GM23338 (cell line): ENCODE results near the gene R3HDM2. TPM values are rescaled to one million over a fixed set of nuclear protein-coding genes. Genes with fewer than 3 reads are reported as not detected.

Source experiments
- ATAC-seq: fragments of 200-7000 bp; cut with Tn5 transposase; 3 replicates; pipeline ENCODE4 v1.9.1; 2020
- DNase-seq: peaks from one replicate; pipeline ENCODE4 v3.0.0-alpha.2; 2015; ENCODE audit warnings: low spot score
- H2AFZ ChIP-seq: fragments of 200-600 bp; sonication (generic); 2 replicates; pipeline ENCODE4 v1.8.0; 2016; ENCODE audit warnings: antibody characterized with exemption, mild to moderate bottlenecking, moderate library complexity
- H3F3A ChIP-seq: fragments of 200-600 bp; sonication (generic); replicated peaks from 2 replicates; pipeline ENCODE4 v1.8.0; 2017; ENCODE audit warnings: antibody characterized with exemption, mixed run types, low read depth
- H3K27ac ChIP-seq: fragments of 200-600 bp; sonication (generic); 2 replicates; pipeline ENCODE4 v1.6.1; 2016; ENCODE audit warnings: low read depth
- H3K27me3 ChIP-seq: fragments of 200-600 bp; sonication (generic); 2 replicates; pipeline ENCODE4 v1.8.0; 2016; ENCODE audit warnings: mild to moderate bottlenecking, mixed run types, moderate library complexity; ENCODE audit not compliant: insufficient read depth
- H3K36me3 ChIP-seq: fragments of 200-600 bp; sonication (generic); 2 replicates; pipeline ENCODE4 v1.8.0; 2016; ENCODE audit warnings: mild to moderate bottlenecking; ENCODE audit not compliant: insufficient read depth
- H3K4me1 ChIP-seq: fragments of 200-600 bp; sonication (generic); 2 replicates; pipeline ENCODE4 v1.8.0; 2016; ENCODE audit warnings: mild to moderate bottlenecking, moderate library complexity; ENCODE audit not compliant: insufficient read depth
- H3K4me2 ChIP-seq: fragments of 200-600 bp; sonication (generic); 2 replicates; pipeline ENCODE4 v1.7.1; 2017; ENCODE audit warnings: mixed run types
- H3K4me3 ChIP-seq: fragments of 200-600 bp; sonication (generic); 2 replicates; pipeline ENCODE4 v1.6.1; 2016; ENCODE audit warnings: mixed run types
- H3K79me2 ChIP-seq: fragments of 200-600 bp; sonication (generic); replicated peaks from 2 replicates; pipeline ENCODE4 v1.8.0; 2017; ENCODE audit warnings: mild to moderate bottlenecking; ENCODE audit not compliant: insufficient read depth
- H3K9me2 ChIP-seq: fragments of 200-600 bp; sonication (generic); 2 replicates; pipeline ENCODE4 v1.8.0; 2017; ENCODE audit not compliant: insufficient read depth
- H4K20me1 ChIP-seq: fragments of 200-600 bp; sonication (generic); replicated peaks from 2 replicates; pipeline ENCODE4 v1.8.0; 2017; ENCODE audit warnings: mild to moderate bottlenecking; ENCODE audit not compliant: insufficient read depth
- H3K27ac Mint-ChIP-seq: 2 replicates; pipeline ENCODE4 v1.8.0; 2020; ENCODE audit warnings: inconsistent platforms, mild to moderate bottlenecking, moderate library complexity, mixed read lengths
- H3K27me3 Mint-ChIP-seq: 3 replicates; pipeline ENCODE4 v1.8.0; 2022; ENCODE audit warnings: low read depth, mild to moderate bottlenecking, moderate library complexity, mixed read lengths, inconsistent platforms; ENCODE audit not compliant: insufficient read depth, poor library complexity
- H3K36me3 Mint-ChIP-seq: 3 replicates; pipeline ENCODE4 v1.8.0; 2021; ENCODE audit warnings: low read depth, mild to moderate bottlenecking, inconsistent platforms, moderate library complexity, mixed read lengths
- H3K4me1 Mint-ChIP-seq: 3 replicates; pipeline ENCODE4 v1.8.0; 2020; ENCODE audit warnings: mild to moderate bottlenecking, inconsistent platforms, mixed read lengths
- H3K4me3 Mint-ChIP-seq: 3 replicates; pipeline ENCODE4 v1.8.0; 2021; ENCODE audit warnings: moderate library complexity, mild to moderate bottlenecking, inconsistent platforms, mixed read lengths
- H3K9me3 Mint-ChIP-seq: 3 replicates; pipeline ENCODE4 v1.8.0; 2020; ENCODE audit warnings: moderate library complexity, mild to moderate bottlenecking, inconsistent platforms, mixed read lengths
- CREB1 ChIP-seq: fragments of 250-450 bp; sonication (Bioruptor Pico); IDR thresholded peaks from 2 replicates; pipeline ENCODE4 v1.5.0; 2020; ENCODE audit warnings: low read depth, mild to moderate bottlenecking, moderate library complexity
- ETS1 ChIP-seq: IDR thresholded peaks from 2 replicates; pipeline ENCODE4 v1.6.1; 2016; ENCODE audit warnings: antibody characterized with exemption
- EZH2phosphoT487 ChIP-seq: fragments of 200-600 bp; sonication (generic); IDR thresholded peaks from one replicate; pipeline ENCODE4 v1.8.1; 2018; ENCODE audit warnings: antibody characterized with exemption; ENCODE audit not compliant: unreplicated experiment
- JUNB ChIP-seq: IDR thresholded peaks from one replicate; pipeline ENCODE4 v1.6.1; 2016; ENCODE audit warnings: antibody characterized with exemption; ENCODE audit not compliant: unreplicated experiment
- NANOG ChIP-seq: IDR thresholded peaks from 2 replicates; pipeline ENCODE4 v1.6.1; 2016; ENCODE audit warnings: antibody characterized with exemption, borderline replicate concordance
- POLR2AphosphoS5 ChIP-seq: IDR thresholded peaks from 2 replicates; pipeline ENCODE4 v1.6.1; 2016; ENCODE audit warnings: antibody characterized with exemption, low read depth
- REST ChIP-seq: IDR thresholded peaks from one replicate; pipeline ENCODE4 v1.6.1; 2018; ENCODE audit warnings: antibody characterized with exemption; ENCODE audit not compliant: unreplicated experiment
- STAT1 ChIP-seq: IDR thresholded peaks from one replicate; pipeline ENCODE4 v1.6.1; 2016; ENCODE audit warnings: antibody characterized with exemption; ENCODE audit not compliant: unreplicated experiment
- ZNF114 ChIP-seq: fragments of 250-450 bp; sonication (Bioruptor Pico); IDR thresholded peaks from 2 replicates; pipeline ENCODE4 v1.5.0; 2020; ENCODE audit warnings: mild to moderate bottlenecking, moderate library complexity
- polyA plus RNA-seq: library from polyadenylated mRNA; unstranded; fragments of >200 nt; fragmentation: Nextera tagmentation; extraction: Ambion mirVana; gene quantifications from 2 replicates; pipeline ENCODE4 v1.2.1, GENCODE V29; 2016
- total RNA-seq: library from RNA; depleted of rRNA; stranded (reverse); fragments of >200 nt; shearing (Covaris generic); gene quantifications from 2 replicates; pipeline ENCODE4 v1.2.3, GENCODE V29; 2014

R3HDM2 gene
- total and polyA plus RNA-seq, 2 experiments from 2014 or later = 9.6 to 19.6 TPM

- TF ChIP-seq JUNB = no peak
- TF ChIP-seq CREB1 = no peak
- TF ChIP-seq STAT1 = no peak
- no peak for TF ChIP-seq POLR2AphosphoS5
- TF ChIP-seq ETS1 = no peak
- no peak for TF ChIP-seq NANOG
- TF ChIP-seq EZH2phosphoT487 = no peak
- no peak for TF ChIP-seq REST
Measured at GRCh38 chr12:57471661-57472060, 40.8 kb upstream of the R3HDM2 start (continued).

- Mint-ChIP-seq H3K27ac (no peak overlapping the region), H3K4me3 (no peak overlapping the region), H3K4me1 (peaks cover 12% of the 10 kb centered on the region), H3K36me3 (peaks cover 12% of the 10 kb centered on the region; the same call in 2 of the 3 replicates), H3K27me3 (peaks cover 42% of the 10 kb centered on the region), H3K9me3 (no peaks in the 10 kb centered on the region; the same call in 2 of the 3 replicates)
- no peak overlapping the region for H2AFZ ChIP-seq
- H3K79me2 ChIP-seq = no peaks in the 10 kb centered on the region
- peaks cover 9% of the 10 kb centered on the region for H3F3A ChIP-seq
- DNase-seq (no peak), ATAC-seq (no peak)
- H3K36me3 ChIP-seq = no peaks in the 10 kb centered on the region
- no peaks in the 10 kb centered on the region for H4K20me1 ChIP-seq
- H3K4me1 ChIP-seq = peaks cover 11% of the 10 kb centered on the region; the same call in 1 of the 2 replicates
- H3K4me2 ChIP-seq = no peak overlapping the region
- H3K27ac ChIP-seq = no peak overlapping the region
- H3K9me2 ChIP-seq = no peaks in the 10 kb centered on the region
- H3K4me3 ChIP-seq = no peak overlapping the region
- H3K27me3 ChIP-seq = peaks cover 43% of the 10 kb centered on the region
- TF ChIP-seq ZNF114 (CRISPR knock-in tag) (no peak), ETS1 (no peak), EZH2phosphoT487 (no peak), REST (no peak), POLR2AphosphoS5 (no peak)
Measured at GRCh38 chr12:57470970-57471656, 40.3 kb upstream of the R3HDM2 start.
